IMR-90 (cell line): ENCODE results near the gene SNTG2. TPM values are rescaled to one million over a fixed set of nuclear protein-coding genes. Genes with fewer than 3 reads are reported as not detected.
"Not testable (repeated sequence)": the region's sequence is repeated elsewhere in the genome, so short reads cannot be mapped to it uniquely, and the experiment has no call there.

Experiments used
- ATAC-seq: fragments of 200-7000 bp; cut with Tn5 transposase; 2 replicates; pipeline ENCODE4 v1.9.1; 2020; ENCODE audit warnings: low read depth, mild to moderate bottlenecking, moderate library complexity
- BruUV-seq: library from RNA; stranded (reverse); fragments of 400-500 nt; replicated peaks from 2 replicates; lab custom pipeline; 2021; lab: Mats Ljungman, UMichigan
- CTCF ChIA-PET: fragments of 300-600 bp; formaldehyde crosslinking; extraction: SDS; loops from one replicate; lab custom pipeline; 2021; ENCODE audit warnings: antibody characterized with exemption; lab: Yijun Ruan, JAX
- POLR2A ChIA-PET: fragments of 300-600 bp; sonication (Branson Sonifier 250); formaldehyde crosslinking; loops from one replicate; lab custom pipeline; 2022; ENCODE audit warnings: antibody characterized with exemption; ENCODE audit not compliant: unreplicated experiment; lab: Charles Lee
- DNase-seq: peaks from one replicate; pipeline ENCODE4 v3.0.0; 2013
- H2AFZ ChIP-seq: replicated peaks from 2 replicates; pipeline ENCODE3; 2013; ENCODE audit warnings: low read length, mild to moderate bottlenecking; ENCODE audit not compliant: poor library complexity
- H2AK5ac ChIP-seq: 2 replicates; pipeline ENCODE4 v1.6.1; 2013; ENCODE audit warnings: low read depth, low read length, inconsistent platforms
- H2AK9ac ChIP-seq: replicated peaks from 2 replicates; pipeline ENCODE3; 2013; ENCODE audit warnings: mild to moderate bottlenecking, low read depth, low read length, moderate library complexity; ENCODE audit not compliant: poor library complexity
- H2BK120ac ChIP-seq: 2 replicates; pipeline ENCODE4 v1.6.1; 2013; ENCODE audit warnings: low read depth, low read length, inconsistent platforms
- H2BK15ac ChIP-seq: 3 replicates; pipeline ENCODE4 v1.6.1; 2013; ENCODE audit warnings: low read depth, low read length, inconsistent platforms
- H2BK20ac ChIP-seq: 2 replicates; pipeline ENCODE4 v1.6.1; 2013; ENCODE audit warnings: low read depth, mild to moderate bottlenecking, inconsistent platforms, low read length, moderate library complexity
- H2BK5ac ChIP-seq: 2 replicates; pipeline ENCODE4 v1.6.1; 2013; ENCODE audit warnings: mild to moderate bottlenecking, low read depth, low read length, inconsistent platforms; ENCODE audit not compliant: poor library complexity, severe bottlenecking
- H3K14ac ChIP-seq: replicated peaks from 2 replicates; pipeline ENCODE4 v1.6.1; 2013; ENCODE audit warnings: low read depth, low read length, inconsistent platforms
- H3K18ac ChIP-seq: 2 replicates; pipeline ENCODE4 v1.6.1; 2013; ENCODE audit warnings: low read depth, low read length, control low read depth
- H3K23ac ChIP-seq: 2 replicates; pipeline ENCODE4 v1.6.1; 2013; ENCODE audit warnings: low read depth, low read length, inconsistent platforms
- H3K27ac ChIP-seq: 2 replicates; pipeline ENCODE4 v1.5.1; 2013; ENCODE audit warnings: mild to moderate bottlenecking, control low read depth, low read length; ENCODE audit not compliant: insufficient read depth
- H3K27me3 ChIP-seq: 2 replicates; pipeline ENCODE4 v1.6.1; 2013; ENCODE audit warnings: low read length; ENCODE audit not compliant: control insufficient read depth, insufficient read depth
- H3K36me3 ChIP-seq: 2 replicates; pipeline ENCODE4 v1.6.1; 2013; ENCODE audit warnings: low read length, mixed read lengths; ENCODE audit not compliant: control insufficient read depth, insufficient read depth
- H3K4ac ChIP-seq: 2 replicates; pipeline ENCODE4 v1.6.1; 2013; ENCODE audit warnings: low read depth, low read length, inconsistent platforms
- H3K4me1 ChIP-seq: 2 replicates; pipeline ENCODE4 v1.6.1; 2013; ENCODE audit warnings: low read length, mixed read lengths; ENCODE audit not compliant: control insufficient read depth, insufficient read depth
- H3K4me2 ChIP-seq: 2 replicates; pipeline ENCODE4 v1.6.1; 2013; ENCODE audit warnings: low read depth, mild to moderate bottlenecking, control low read depth, low read length, moderate library complexity
- H3K4me3 ChIP-seq: 2 replicates; pipeline ENCODE4 v1.5.1; 2013; ENCODE audit warnings: low read depth, mild to moderate bottlenecking, control low read depth, low read length, moderate library complexity; ENCODE audit not compliant: insufficient read depth
- H3K56ac ChIP-seq: 2 replicates; pipeline ENCODE4 v1.6.1; 2013; ENCODE audit warnings: low read length, inconsistent platforms; ENCODE audit not compliant: insufficient read depth; ENCODE audit errors: extremely low read depth
- H3K79me1 ChIP-seq, 2 experiments: 2 replicates each; pipeline ENCODE4 v1.6.1; 2013; ENCODE audit warnings: low read length in 2 of 2, inconsistent platforms in 1 of 2, low read depth in 1 of 2
- H3K9ac ChIP-seq: 2 replicates; pipeline ENCODE4 v1.6.1; 2013; ENCODE audit warnings: low read depth, low read length, control low read depth
- H3K9me1 ChIP-seq: 2 replicates; pipeline ENCODE4 v1.6.1; 2013; ENCODE audit warnings: low read length, inconsistent platforms; ENCODE audit not compliant: insufficient read depth
- H3K9me3 ChIP-seq: 2 replicates; pipeline ENCODE4 v1.6.1; 2013; ENCODE audit warnings: low read length; ENCODE audit not compliant: control insufficient read depth, insufficient read depth
- H4K20me1 ChIP-seq: 2 replicates; pipeline ENCODE4 v1.6.1; 2013; ENCODE audit warnings: low read length, inconsistent platforms; ENCODE audit not compliant: insufficient read depth
- H4K5ac ChIP-seq: 2 replicates; pipeline ENCODE4 v1.6.1; 2013; ENCODE audit warnings: mild to moderate bottlenecking, low read depth, low read length, control low read depth
- H4K8ac ChIP-seq, 2 experiments: 2 replicates each; pipeline ENCODE4 v1.6.1; 2013; ENCODE audit warnings: low read depth in 2 of 2, low read length in 2 of 2, control low read depth in 1 of 2, inconsistent platforms in 1 of 2
- H4K91ac ChIP-seq: 2 replicates; pipeline ENCODE4 v1.6.1; 2013; ENCODE audit warnings: low read depth, low read length, inconsistent platforms; ENCODE audit not compliant: insufficient read depth
- WGBS, 2 experiments: methylation state at CpG; one replicate each; pipeline versions ENCODE4 v1.1.5 to v1.1.7; 2013; ENCODE audit warnings: missing lambda C conversion rate in 2 of 2; ENCODE audit not compliant: insufficient read length in 1 of 2; ENCODE audit errors: extremely low coverage in 2 of 2; 5-methylcytosine and 5-hydroxymethylcytosine counted together
- dilution Hi-C: fragments of 300-500 bp; cut with HindIII; formaldehyde crosslinking; loops from one replicate; pipeline ENCODE4 v1.14.3; 2018; ENCODE audit warnings: low sequenced_read_pairs; ENCODE audit not compliant: unreplicated experiment
- in situ Hi-C: fragments of 300-500 bp; cut with MboI; formaldehyde crosslinking; loops from 3 replicates; pipeline ENCODE4 v1.14.3; 2019; ENCODE audit warnings: low sequenced_read_pairs, inconsistent platforms, mixed read lengths
- intact Hi-C: fragments of 100-400 bp; cut with micrococcal nuclease; formaldehyde crosslinking; loops from 2 replicates; pipeline ENCODE4 v1.10.0; 2022
- polyA plus RNA-seq, 3 experiments: library from polyadenylated mRNA; depleted of rRNA; stranded (reverse); fragments of >200 nt; gene quantifications; 2 replicates each; pipeline ENCODE4 v1.2.3, GENCODE V29; 2012; ENCODE audit warnings: low replicate concordance in 1 of 3
- total RNA-seq: library from RNA; depleted of rRNA; stranded (reverse); fragments of >200 nt; gene quantifications from 2 replicates; pipeline ENCODE4 v1.2.3, GENCODE V29; 2012

The SNTG2 gene
- total and polyA plus RNA-seq, 2 of the 4 experiments (the other 2 are of a cell fraction): under 0.01 to 0.17 TPM

DNA sequence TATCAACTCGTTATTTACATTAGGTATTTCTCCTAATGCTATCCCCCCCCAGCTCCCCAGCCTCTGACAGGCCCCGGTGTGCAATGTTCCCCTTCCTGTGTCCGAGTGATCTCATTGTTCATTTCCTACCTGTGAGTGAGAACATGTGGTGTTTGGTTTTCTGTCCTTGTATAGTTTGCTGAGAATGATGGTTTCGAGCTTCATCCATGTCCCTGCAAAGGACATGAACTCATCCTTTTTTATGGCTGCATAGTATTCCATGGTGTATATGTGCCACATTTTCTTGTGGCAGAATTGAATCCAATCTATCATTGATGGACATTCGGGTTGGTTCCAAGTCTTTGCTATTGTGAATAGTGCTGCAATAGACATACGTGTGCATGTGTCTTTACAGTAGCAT, 439.5 kb downstream of the SNTG2 start:
- H3K79me1 ChIP-seq, H3K36me3 ChIP-seq, in situ Hi-C loops, H3K9me3 ChIP-seq, ATAC-seq, H2BK15ac ChIP-seq, H4K5ac ChIP-seq, H2BK5ac ChIP-seq, H4K91ac ChIP-seq, H4K20me1 ChIP-seq, H3K14ac ChIP-seq, H2AK9ac ChIP-seq, H3K4me3 ChIP-seq, H2BK20ac ChIP-seq, H4K8ac ChIP-seq, H3K18ac ChIP-seq, H3K56ac ChIP-seq, H3K4me1 ChIP-seq, CTCF ChIA-PET, BruUV-seq, intact Hi-C loops, H3K27ac ChIP-seq, H3K9me1 ChIP-seq, H2AFZ ChIP-seq, H2BK120ac ChIP-seq, H3K4ac ChIP-seq, H3K23ac ChIP-seq, H3K9ac ChIP-seq, POLR2A ChIA-PET, dilution Hi-C loops, H3K4me2 ChIP-seq, DNase-seq, H2AK5ac ChIP-seq, H3K27me3 ChIP-seq: not testable (repeated sequence)
- WGBS, 2 experiments: no CpG with 5 or more reads among the region's 6 CpGs
